ENCODE data around the gene ESD. TPM values are rescaled to one million over a fixed set of nuclear protein-coding genes. Genes with fewer than 3 reads are reported as not detected.
A peak's percentile ranks its signal among the peaks of the same experiment; 100 is the strongest.

Gene ESD
- total and polyA plus RNA-seq, 2 experiments from 2014 or later = 61.0 to 123 TPM

DNA sequence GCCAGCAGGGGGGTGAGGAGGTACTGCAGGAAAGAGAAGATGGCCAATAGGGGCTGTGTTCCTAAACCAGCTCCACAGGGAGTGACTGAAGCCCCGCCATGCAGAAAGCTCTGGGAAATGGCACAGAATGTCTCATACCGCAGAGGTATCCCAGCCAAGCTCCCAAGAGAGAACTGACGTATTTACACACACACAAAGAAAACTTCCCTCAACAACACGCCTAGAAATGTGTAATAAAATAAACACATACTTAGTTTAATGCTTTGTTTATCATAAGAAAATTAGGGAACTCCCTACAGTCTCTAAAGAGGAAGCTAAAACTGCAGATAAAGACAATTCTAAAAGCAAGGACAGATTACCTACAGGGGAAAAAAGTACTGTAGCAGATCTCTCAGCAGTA is 40.0 kb downstream of the ESD start:
- H3F3A ChIP-seq (replicated peaks; ENCODE audit: low read depth) = no peaks in the 10 kb centered on the region
- H3K4me1 ChIP-seq (ENCODE audit: insufficient read depth) = no peaks in the 10 kb centered on the region
- TF ChIP-seq STAT1 (IDR thresholded peaks at IDR 0.05; ENCODE audit: unreplicated experiment) = no peak
- TF ChIP-seq NANOG (IDR thresholded peaks at IDR 0.05; ENCODE audit: borderline replicate concordance) = no peak
- TF ChIP-seq, protein P1, sequence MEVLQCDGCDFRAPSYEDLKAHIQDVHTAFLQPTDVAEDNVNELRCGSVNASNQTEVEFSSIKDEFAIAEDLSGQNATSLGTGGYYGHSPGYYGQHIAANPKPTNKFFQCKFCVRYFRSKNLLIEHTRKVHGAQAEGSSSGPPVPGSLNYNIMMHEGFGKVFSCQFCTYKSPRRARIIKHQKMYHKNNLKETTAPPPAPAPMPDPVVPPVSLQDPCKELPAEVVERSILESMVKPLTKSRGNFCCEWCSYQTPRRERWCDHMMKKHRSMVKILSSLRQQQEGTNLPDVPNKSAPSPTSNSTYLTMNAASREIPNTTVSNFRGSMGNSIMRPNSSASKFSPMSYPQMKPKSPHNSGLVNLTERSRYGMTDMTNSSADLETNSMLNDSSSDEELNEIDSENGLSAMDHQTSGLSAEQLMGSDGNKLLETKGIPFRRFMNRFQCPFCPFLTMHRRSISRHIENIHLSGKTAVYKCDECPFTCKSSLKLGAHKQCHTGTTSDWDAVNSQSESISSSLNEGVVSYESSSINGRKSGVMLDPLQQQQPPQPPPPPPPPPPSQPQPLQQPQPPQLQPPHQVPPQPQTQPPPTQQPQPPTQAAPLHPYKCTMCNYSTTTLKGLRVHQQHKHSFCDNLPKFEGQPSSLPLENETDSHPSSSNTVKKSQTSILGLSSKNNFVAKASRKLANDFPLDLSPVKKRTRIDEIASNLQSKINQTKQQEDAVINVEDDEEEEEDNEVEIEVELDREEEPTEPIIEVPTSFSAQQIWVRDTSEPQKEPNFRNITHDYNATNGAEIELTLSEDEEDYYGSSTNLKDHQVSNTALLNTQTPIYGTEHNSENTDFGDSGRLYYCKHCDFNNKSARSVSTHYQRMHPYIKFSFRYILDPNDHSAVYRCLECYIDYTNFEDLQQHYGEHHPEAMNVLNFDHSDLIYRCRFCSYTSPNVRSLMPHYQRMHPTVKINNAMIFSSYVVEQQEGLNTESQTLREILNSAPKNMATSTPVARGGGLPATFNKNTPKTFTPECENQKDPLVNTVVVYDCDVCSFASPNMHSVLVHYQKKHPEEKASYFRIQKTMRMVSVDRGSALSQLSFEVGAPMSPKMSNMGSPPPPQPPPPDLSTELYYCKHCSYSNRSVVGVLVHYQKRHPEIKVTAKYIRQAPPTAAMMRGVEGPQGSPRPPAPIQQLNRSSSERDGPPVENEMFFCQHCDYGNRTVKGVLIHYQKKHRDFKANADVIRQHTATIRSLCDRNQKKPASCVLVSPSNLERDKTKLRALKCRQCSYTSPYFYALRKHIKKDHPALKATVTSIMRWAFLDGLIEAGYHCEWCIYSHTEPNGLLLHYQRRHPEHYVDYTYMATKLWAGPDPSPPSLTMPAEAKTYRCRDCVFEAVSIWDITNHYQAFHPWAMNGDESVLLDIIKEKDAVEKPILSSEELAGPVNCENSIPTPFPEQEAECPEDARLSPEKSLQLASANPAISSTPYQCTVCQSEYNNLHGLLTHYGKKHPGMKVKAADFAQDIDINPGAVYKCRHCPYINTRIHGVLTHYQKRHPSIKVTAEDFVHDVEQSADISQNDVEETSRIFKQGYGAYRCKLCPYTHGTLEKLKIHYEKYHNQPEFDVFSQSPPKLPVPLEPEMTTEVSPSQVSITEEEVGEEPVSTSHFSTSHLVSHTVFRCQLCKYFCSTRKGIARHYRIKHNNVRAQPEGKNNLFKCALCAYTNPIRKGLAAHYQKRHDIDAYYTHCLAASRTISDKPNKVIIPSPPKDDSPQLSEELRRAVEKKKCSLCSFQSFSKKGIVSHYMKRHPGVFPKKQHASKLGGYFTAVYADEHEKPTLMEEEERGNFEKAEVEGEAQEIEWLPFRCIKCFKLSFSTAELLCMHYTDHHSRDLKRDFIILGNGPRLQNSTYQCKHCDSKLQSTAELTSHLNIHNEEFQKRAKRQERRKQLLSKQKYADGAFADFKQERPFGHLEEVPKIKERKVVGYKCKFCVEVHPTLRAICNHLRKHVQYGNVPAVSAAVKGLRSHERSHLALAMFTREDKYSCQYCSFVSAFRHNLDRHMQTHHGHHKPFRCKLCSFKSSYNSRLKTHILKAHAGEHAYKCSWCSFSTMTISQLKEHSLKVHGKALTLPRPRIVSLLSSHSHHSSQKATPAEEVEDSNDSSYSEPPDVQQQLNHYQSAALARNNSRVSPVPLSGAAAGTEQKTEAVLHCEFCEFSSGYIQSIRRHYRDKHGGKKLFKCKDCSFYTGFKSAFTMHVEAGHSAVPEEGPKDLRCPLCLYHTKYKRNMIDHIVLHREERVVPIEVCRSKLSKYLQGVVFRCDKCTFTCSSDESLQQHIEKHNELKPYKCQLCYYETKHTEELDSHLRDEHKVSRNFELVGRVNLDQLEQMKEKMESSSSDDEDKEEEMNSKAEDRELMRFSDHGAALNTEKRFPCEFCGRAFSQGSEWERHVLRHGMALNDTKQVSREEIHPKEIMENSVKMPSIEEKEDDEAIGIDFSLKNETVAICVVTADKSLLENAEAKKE (CRISPR knock-in tag; IDR thresholded peaks at IDR 0.05) = no peak
- TF ChIP-seq ZNF331 (CRISPR knock-in tag; IDR thresholded peaks at IDR 0.05; ENCODE audit: low read depth) = no peak
- TF ChIP-seq EZH2phosphoT487 (IDR thresholded peaks at IDR 0.05; ENCODE audit: unreplicated experiment) = no peak
- TF ChIP-seq JUNB (IDR thresholded peaks at IDR 0.05; ENCODE audit: unreplicated experiment) = no peak
- TF ChIP-seq, protein P2, sequence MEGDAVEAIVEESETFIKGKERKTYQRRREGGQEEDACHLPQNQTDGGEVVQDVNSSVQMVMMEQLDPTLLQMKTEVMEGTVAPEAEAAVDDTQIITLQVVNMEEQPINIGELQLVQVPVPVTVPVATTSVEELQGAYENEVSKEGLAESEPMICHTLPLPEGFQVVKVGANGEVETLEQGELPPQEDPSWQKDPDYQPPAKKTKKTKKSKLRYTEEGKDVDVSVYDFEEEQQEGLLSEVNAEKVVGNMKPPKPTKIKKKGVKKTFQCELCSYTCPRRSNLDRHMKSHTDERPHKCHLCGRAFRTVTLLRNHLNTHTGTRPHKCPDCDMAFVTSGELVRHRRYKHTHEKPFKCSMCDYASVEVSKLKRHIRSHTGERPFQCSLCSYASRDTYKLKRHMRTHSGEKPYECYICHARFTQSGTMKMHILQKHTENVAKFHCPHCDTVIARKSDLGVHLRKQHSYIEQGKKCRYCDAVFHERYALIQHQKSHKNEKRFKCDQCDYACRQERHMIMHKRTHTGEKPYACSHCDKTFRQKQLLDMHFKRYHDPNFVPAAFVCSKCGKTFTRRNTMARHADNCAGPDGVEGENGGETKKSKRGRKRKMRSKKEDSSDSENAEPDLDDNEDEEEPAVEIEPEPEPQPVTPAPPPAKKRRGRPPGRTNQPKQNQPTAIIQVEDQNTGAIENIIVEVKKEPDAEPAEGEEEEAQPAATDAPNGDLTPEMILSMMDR (conservative IDR thresholded peaks at IDR 0.05; ENCODE audit: low read depth in 2 of 2) = no peak
- TF ChIP-seq, protein P3, sequence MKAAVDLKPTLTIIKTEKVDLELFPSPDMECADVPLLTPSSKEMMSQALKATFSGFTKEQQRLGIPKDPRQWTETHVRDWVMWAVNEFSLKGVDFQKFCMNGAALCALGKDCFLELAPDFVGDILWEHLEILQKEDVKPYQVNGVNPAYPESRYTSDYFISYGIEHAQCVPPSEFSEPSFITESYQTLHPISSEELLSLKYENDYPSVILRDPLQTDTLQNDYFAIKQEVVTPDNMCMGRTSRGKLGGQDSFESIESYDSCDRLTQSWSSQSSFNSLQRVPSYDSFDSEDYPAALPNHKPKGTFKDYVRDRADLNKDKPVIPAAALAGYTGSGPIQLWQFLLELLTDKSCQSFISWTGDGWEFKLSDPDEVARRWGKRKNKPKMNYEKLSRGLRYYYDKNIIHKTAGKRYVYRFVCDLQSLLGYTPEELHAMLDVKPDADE (IDR thresholded peaks at IDR 0.05) = no peak
- TF ChIP-seq, protein P4, sequence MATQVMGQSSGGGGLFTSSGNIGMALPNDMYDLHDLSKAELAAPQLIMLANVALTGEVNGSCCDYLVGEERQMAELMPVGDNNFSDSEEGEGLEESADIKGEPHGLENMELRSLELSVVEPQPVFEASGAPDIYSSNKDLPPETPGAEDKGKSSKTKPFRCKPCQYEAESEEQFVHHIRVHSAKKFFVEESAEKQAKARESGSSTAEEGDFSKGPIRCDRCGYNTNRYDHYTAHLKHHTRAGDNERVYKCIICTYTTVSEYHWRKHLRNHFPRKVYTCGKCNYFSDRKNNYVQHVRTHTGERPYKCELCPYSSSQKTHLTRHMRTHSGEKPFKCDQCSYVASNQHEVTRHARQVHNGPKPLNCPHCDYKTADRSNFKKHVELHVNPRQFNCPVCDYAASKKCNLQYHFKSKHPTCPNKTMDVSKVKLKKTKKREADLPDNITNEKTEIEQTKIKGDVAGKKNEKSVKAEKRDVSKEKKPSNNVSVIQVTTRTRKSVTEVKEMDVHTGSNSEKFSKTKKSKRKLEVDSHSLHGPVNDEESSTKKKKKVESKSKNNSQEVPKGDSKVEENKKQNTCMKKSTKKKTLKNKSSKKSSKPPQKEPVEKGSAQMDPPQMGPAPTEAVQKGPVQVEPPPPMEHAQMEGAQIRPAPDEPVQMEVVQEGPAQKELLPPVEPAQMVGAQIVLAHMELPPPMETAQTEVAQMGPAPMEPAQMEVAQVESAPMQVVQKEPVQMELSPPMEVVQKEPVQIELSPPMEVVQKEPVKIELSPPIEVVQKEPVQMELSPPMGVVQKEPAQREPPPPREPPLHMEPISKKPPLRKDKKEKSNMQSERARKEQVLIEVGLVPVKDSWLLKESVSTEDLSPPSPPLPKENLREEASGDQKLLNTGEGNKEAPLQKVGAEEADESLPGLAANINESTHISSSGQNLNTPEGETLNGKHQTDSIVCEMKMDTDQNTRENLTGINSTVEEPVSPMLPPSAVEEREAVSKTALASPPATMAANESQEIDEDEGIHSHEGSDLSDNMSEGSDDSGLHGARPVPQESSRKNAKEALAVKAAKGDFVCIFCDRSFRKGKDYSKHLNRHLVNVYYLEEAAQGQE (IDR thresholded peaks at IDR 0.05; ENCODE audit: unreplicated experiment) = no peak
- TF ChIP-seq CREB1 (CRISPR knock-in tag; IDR thresholded peaks at IDR 0.05; ENCODE audit: low read depth) = no peak
- no peak for TF ChIP-seq EZH2 (IDR thresholded peaks at IDR 0.05; ENCODE audit: low read depth, unreplicated experiment)
- no peak overlapping the region for H3K4me3 ChIP-seq
- H3K36me3 ChIP-seq (ENCODE audit: insufficient read depth) = no peaks in the 10 kb centered on the region
- H3K27me3 ChIP-seq (ENCODE audit: insufficient read depth) = no peaks in the 10 kb centered on the region
- no peak overlapping the region for H2AFZ ChIP-seq
- H3K9me2 ChIP-seq (ENCODE audit: insufficient read depth) = 0 out of 2 replicates have a peak, but pooled peaks cover 4% of the 10 kb centered on the region
- H3K9me3 Mint-ChIP-seq = no peaks in the 10 kb centered on the region
- H3K4me3 Mint-ChIP-seq = no peak overlapping the region
- peaks cover 1% of the 10 kb centered on the region for H3K27me3 Mint-ChIP-seq (ENCODE audit: insufficient read depth, low read depth, poor library complexity)
- H3K27ac ChIP-seq (ENCODE audit: low read depth) = no peak overlapping the region
- H3K4me2 ChIP-seq = no peak overlapping the region
- ATAC-seq (peak; percentile 60; the same call in 2 of the 3 replicates), DNase-seq (ENCODE audit: low spot score) (no peak)
- H3K27ac Mint-ChIP-seq = no peak overlapping the region
- H3K36me3 Mint-ChIP-seq (ENCODE audit: low read depth) = no peaks in the 10 kb centered on the region
- peaks cover 8% of the 10 kb centered on the region; the same call in 2 of the 3 replicates for H3K4me1 Mint-ChIP-seq
- no peaks in the 10 kb centered on the region for H3K79me2 ChIP-seq (replicated peaks; ENCODE audit: insufficient read depth)
- no peaks in the 10 kb centered on the region for H4K20me1 ChIP-seq (replicated peaks; ENCODE audit: insufficient read depth)
